ENCODE measurements around the gene CLTCL1.

Gene CLTCL1

DNA sequence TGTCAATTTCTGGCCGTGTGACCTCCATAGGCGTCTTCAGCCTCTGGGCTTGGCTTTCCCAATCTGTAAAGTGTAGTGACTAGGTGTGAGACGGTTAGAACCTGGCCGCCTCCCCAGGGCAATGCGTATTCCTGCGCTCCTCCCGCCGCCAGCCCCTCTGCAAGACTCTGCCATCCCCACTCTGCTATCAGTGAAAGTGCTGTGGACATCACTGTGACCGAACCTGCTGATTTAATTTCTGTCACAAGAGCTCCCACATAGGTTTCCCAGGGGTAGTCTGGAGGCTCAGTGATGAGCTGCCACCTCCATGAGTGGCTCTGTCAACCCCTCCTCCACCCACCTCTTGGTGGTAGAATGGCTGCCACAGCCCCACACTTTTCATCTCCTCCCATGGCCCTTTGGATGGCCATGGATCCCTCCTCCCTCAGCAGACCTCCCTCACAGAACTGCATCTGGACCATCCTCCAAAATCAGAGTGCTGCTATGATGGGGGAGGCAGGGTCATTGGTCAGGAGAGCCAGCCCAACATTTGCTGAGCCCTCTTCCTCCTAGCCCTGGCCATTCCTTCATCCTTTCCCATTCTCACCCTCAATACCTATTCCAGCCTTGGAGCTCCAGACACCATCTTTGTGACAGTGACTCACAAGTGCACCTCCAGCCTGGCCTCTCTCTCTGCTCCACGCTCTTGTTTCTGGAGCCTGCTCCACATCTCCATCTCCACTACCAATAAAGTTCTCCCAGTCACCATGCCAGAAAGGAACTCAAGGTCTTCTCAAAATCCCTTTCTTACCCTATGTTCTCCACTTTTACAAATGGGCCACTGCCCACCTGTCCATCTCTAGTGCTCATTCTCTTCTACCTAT, 140.0 kb downstream of the CLTCL1 start:
- no peak for DNase-seq (ENCODE audit: low read depth in 4 of 4, low spot score in 1 of 4)

DNA sequence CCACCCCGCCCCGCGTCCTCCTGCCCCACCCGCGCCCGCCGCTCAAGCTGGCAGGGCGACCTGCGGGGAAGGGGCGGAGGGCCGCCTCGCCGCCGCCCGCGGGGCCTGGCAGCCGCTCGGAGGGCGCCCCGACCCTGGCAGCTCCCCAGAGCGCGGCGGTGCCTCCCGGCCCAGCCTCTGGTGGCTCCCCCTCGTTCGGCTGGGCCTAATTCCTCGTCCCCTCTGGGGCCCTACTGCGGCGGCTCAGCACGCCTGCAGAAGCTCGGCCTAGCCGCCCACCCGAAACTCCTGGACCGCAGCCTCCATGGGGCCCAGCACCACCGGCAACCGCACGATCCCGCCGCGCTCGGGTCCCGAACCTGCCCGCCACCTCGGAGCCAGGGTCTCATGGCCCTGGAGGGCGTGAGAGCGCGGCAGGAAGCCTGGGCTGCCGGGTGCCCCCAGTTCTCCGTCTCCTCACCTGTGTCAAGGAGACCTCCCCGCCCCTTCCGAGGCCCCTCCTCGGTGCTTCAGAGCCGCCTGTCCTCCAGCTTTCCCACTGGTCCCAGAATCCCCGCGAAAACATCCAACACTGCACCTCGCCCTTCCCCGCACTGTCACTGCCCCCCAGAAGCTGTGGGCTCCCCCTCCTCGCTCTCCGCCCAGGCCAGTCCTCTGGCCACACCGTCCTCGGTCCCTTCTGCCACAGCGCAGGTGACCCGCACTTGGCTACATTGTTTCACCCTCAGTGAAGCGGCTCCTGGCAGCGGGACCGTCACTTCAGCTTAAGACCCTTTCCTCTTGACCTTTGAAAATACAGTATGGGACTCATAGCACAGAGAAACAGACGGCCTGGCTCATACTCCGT, 140.8 kb downstream of the CLTCL1 start:
- no peak for DNase-seq (ENCODE audit: low read depth in 4 of 4, low spot score in 1 of 4)

DNA sequence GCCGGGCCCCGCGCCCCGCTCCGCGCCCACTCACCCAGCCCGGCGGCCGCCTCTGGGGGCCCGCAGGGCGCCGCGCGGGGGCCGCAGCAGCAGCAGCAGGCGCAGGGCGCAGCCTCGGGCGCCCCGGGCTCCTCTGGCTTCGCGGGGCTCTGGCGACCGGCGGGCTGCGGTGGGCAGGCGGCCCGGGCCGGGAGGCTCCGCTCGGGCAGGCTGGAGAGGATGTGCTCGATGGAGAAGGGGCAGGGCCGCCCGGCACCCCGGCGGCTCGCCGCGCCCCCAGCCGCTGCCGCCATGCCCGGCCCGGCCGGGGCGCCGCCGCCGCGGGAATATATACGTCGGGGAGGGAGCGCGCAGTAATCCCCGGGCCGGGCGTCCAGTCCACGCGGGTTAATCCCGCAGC, 141.5 kb downstream of the CLTCL1 start, which contains the start of gene GSC2:
TSS of gene GSC2 (minus strand) at position 302 of the 400 bp plus-strand sequence. CDS start at position 293, 9 bp downstream.
- DNase-seq (ENCODE audit: low read depth in 4 of 4, low spot score in 1 of 4): no peak

DNA sequence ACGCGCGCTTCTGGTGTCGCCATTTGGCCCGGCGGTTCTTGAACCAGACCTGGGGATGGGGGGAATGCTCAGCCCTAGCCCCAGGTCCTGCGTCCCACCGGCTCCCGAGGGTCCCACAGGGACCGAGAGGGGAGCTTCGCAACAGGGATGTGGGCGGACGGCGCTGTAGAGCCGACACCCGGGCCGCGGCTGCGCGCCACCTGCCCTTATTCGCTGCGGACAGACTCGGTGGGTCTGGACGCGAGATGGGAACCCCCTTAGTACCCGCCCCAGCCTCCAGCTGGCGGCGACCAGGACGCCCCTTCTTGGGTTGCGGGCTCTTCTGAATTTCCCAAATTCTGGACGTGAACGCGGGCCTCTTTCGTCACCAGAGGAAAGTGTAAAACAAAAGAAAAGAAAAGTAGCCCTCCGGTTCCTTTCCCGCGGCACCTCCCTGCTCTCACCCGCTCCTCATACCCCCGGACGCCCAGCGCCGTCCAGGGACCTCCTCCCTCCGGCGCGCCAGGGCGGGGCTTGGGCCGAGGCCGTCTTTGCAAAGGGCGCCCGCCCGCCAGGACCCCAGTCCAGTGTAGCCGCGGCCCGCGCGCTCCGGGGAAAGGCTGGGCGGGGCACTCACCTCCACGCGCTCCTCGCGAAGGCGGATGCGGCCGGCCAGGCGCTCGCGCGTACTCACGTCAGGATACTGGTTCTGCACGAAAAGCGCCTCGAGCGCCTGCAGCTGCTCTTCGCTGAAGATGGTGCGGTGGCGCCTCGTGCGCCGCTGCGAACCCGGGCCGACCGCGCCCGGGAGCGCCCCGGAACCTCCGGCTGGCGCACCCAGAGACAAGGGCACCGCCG, 142.3 kb downstream of the CLTCL1 start:
- DNase-seq (ENCODE audit: low read depth in 4 of 4, low spot score in 1 of 4): no peak

DNA sequence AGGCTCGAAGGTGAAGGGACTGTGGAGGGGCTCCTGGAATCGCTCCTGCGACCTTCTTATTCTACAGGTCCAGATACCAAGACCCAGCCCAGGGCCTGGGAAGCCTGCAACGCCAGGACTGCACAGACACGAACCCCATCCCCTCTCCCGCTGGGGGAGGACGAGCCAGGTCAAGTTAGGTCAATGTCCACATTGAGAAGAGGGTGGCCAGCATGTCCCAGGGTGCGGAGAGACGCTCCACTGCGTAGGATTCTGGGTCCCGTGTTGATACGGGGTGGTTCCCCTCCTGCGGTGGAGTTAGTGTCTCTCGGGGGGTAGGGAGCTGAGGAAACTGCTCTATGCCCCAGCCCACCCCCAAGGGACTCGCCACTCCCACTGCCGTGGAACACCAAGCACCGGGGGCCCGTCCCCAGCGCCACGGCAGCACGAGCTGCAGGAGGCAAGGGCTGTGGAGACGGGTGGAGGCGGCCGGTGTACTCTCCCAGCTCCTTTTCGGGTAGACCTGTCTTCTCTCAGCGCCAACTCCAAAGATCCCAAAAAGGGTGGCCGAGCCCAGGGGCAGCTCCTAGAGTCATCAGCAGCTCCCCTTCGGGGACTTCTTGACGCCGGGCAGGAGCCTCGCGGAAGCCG, 143.0 kb downstream of the CLTCL1 start:
- no peak for DNase-seq (ENCODE audit: low read depth in 4 of 4, low spot score in 1 of 4)

DNA sequence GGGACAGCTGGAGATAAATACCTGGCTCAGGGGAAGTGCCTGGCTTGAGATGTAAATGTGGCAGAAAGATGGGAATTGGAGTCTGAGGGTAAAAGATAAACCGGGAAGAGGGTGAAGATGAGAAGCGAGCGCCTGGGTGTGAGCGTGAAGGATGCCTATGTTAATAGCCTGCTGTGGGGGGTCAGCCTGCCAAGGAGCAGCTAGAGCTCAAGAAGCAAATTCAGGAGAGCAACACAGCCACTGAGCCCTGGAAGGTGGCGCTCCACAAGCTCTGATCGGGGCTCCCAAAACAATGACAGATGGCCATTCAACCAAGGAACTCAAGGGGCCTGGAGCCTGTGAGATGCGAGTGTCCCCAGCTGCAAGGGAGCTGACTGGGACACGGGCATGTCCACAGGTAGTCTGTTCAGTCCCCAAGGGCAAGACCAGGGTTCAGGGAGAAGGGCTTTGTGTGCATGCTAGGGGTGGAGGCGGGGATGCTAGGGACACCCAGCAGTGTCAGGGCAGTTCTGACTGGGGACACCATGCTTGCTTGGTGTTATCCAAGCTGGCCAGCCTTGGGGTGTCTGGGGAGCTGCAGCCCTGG, 144.2 kb downstream of the CLTCL1 start:
- no peak for DNase-seq (ENCODE audit: low read depth in 4 of 4, low spot score in 1 of 4)

DNA sequence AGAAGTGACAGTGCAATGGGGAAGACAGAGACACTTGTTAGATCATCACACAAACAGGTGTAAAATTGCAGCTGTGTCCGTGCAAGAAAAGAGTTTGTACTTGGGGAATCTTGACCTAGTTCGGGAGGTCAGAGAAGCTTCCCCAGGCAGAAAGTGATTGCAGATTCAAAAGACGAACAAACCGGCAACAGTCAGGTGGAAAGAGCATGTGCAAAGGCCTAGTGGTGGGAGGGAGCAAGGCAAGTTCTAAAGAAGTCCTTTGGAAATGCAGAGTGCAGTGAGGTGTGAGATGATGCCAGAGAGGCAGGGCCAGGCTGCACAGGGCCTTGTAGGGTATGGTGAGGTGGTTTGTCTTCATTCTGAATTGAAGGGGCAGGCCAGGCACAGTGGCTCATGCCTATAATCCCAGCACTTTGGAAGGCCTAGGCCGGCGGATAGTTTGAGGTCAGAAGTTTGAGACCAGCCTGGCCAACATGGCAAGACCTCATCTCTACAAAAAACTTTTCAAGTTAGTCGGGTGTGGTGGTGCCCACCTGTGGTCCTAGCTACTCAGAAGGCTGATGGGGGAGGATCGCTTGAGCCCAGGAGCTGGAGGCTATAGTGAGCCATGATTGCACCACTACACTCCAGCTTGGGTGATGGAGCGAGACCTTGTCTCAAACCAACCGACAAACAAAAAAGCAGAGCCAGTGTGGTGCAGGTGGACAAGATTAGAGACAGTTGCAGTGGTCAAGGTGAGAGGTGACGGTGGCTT, 145.1 kb downstream of the CLTCL1 start:
- no peak for DNase-seq (ENCODE audit: low read depth in 4 of 4, low spot score in 1 of 4)

DNA sequence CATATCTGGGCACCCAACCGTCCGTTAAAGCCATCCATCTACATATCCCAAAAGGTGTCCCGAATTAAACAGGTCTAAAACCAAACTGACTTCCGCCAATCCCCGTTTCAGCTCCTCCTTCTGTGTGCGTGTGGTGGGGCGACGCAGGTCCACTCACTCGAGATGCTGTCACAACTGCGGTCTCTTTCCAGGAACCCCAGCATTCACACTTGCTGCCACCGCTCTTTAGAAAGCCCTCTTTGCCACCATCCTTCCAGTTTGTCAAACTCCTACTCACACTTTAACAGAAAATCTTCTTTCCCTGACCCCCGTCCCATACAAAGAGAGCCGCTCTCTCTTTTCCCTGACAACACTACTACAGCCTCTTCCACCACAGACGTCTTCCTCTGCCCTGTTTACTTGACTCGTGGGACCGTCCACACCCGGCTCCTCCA, 147.5 kb downstream of the CLTCL1 start:
- DNase-seq (ENCODE audit: low read depth in 4 of 4, low spot score in 1 of 4): no peak

DNA sequence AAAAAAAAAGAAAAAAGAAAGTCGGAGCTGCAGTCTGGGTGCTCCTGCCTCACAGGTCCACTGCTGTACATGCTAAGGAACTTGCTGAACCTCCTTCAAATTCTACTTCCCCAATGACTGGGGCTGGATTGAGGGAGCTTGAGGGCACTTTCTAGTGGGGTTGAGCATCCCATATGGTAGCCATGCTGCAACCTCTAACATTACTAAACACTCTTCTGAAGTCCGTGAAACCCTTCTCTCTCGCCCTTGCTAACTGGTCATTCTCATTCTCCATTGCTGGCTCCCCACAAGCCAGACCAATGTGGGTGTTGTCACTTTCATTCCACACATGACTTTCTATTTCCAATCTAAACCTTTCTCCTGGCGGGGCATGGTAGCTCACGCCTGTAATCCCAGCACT, 148.3 kb downstream of the CLTCL1 start:
- no peak for DNase-seq (ENCODE audit: low read depth in 4 of 4, low spot score in 1 of 4)

DNA sequence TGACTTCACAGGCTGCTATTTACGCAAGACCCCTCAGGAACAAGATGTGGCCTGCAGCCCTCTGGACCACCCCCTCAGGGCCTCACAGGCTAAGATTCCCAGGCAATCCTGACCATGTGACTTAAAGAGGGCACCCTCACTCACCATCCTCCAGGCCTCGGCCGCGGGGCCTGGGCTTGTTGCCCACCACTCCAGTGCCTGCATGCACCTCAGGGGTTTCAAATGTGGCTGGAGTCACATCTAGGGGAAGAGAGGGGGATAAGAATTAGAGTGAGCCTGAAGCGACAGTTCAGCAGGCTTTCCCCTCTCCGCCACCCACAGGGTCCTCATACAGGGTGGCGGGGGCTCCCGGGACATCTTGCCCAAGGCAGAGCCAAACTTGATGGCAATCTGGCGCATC, 149.1 kb downstream of the CLTCL1 start:
- DNase-seq (ENCODE audit: low read depth in 4 of 4, low spot score in 1 of 4): no peak

DNA sequence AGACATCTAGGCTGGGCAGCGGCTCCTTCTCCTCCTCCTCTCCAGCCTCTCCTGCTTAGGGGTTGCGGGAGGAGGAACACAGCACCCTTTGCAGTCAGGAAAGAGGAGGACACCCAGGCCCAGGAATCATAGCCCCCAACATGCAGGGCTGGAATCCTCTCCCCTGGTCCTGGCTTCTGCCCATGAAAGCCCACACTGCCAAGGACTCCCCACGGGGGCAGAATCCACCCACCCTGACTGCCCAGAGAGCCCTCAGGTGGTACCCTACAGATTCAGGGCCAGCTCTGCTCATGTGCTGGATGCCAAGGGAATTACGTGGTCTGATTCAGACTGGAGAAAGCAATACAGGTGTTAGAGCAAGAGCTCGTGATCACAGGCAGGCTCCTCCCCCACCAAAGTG, 151.5 kb downstream of the CLTCL1 start:
- DNase-seq (ENCODE audit: low read depth in 4 of 4, low spot score in 1 of 4): no peak

DNA sequence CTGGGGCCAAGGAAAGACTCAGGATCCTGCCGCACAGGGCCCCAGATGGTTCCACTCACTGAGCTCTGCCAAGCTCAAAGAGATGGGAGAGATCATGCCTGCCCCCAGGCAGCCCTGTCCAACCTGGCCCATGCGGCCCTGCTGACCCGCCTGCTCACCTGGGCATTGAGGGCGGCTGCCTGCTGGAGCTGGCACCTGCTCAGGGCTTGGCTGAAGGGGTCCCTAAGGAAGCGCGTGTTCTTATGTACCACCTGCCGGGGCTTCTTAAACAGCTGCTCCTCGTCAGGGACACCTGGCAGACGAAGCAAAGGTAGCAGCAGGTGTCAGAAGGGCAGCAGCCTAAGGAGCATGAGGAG, 152.5 kb downstream of the CLTCL1 start:
- no peak for DNase-seq (ENCODE audit: low read depth in 4 of 4, low spot score in 1 of 4)

DNA sequence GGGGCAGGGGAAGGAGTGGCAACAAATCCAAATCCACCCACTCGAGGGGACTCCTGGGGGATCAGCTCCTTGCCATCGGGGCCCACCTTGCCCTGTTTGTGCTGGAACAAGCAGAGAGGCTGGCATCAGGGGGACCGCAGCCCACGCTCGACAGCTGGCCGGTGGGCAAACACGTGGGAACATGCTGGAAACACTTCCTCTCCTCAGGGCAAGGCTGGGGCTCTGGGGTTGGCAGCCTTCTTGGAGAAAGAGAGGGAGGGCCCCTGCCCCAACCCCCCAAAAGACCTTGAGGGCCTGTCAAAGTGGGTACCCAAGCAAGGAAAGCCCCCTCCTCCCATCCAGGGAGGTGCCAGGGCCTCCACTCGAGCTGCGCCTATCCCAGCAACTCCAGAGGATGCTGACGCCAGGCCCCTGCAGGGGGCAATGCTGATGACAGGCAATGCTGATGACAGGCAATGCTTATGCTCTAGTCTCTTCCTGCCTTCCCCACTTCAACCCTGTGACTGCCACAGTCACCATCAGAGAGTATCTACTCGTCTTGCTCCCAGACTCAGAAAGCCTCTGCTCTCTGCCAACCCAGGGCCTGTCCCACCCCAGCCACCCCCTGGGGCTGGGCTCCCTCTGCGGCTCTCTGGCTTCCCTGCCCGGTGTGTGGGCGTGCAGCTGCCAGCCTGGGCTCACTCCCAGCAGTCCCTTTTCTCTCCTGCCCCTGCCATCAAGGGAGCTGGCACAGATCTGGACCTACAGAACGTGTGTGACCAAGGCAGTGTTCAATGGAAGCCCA, 153.1 kb downstream of the CLTCL1 start:
- DNase-seq (ENCODE audit: low read depth in 4 of 4, low spot score in 1 of 4): no peak

DNA sequence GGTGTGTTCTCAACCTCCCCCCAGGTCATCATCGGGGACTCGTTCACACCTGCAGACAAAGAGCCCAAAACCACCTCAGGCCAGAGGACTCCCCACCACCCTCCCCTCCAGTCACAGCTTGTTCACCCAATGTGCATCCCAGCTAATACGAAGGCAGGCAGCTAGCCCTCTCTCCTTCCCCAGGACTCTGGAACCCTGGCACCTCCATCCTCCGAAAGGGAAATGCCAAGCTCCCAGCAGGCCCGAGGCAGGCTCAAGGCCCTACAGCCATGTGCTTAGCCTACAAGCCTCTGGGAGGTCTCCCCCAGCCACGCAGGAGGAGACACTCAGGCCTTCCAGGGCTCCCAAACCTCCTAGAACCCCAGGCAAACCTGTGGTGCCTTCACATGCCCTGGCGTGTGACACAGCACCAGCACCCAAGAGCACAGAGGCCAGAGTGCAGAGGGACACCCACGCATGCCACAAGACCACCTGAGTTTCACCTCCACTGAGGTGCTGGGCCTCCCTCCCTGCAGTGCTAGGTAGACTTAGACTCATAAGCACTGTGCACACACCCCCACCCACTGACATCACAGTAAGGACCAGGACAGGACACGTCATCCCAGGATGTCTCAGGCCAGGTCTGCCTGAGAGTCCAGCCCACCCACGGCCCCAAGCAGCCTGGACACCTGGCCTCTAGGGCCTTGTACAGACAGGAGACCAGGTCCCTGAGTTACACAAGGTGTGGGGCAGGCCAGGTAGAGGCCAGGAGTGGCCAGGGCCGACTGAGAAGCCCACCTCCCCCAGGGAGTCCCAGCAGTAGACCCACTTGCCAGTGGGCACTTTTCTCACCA, 153.9 kb downstream of the CLTCL1 start:
- DNase-seq (ENCODE audit: low read depth in 4 of 4, low spot score in 1 of 4): no peak

DNA sequence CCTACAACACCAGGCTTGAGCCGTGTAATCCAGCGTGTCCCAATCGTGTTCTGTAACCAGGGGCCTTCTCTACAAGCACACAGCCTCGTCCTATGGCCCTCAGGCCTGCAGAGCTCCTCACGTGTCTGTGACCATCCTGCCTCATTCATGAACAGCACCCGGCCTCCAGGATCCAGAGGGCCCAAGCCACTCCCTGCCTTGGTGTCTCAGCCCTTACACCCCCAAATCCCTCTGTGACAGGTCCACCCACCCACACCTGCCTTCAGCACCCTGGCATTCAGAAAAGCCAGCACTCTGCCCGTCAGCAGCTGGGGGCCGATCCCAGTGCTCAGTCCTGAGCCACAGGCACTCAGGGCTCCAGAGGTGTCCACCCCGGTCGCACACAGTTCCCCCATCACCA, 154.6 kb downstream of the CLTCL1 start:
- DNase-seq (ENCODE audit: low read depth in 4 of 4, low spot score in 1 of 4): no peak

DNA sequence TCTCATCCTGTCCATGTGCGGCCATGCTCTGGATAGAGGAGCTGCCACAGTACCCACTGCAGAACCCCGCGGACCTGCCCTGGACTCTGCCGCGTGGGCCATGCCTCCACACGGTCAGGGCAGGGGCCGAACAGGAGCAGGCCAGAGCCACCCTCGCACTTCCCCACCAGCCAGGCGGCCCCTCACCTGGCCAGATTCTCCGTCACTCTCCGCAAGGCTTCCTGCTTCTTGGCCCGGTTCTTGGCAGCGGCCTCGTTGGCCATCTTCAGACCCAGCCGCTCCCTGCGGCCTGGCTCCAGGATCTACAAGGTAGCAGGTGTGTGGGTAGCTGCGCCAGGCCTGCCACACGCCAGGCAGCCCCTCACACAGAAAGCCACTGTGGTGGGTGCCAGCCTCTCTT, 156.6 kb downstream of the CLTCL1 start:
- DNase-seq (ENCODE audit: low read depth in 4 of 4, low spot score in 1 of 4): no peak

DNA sequence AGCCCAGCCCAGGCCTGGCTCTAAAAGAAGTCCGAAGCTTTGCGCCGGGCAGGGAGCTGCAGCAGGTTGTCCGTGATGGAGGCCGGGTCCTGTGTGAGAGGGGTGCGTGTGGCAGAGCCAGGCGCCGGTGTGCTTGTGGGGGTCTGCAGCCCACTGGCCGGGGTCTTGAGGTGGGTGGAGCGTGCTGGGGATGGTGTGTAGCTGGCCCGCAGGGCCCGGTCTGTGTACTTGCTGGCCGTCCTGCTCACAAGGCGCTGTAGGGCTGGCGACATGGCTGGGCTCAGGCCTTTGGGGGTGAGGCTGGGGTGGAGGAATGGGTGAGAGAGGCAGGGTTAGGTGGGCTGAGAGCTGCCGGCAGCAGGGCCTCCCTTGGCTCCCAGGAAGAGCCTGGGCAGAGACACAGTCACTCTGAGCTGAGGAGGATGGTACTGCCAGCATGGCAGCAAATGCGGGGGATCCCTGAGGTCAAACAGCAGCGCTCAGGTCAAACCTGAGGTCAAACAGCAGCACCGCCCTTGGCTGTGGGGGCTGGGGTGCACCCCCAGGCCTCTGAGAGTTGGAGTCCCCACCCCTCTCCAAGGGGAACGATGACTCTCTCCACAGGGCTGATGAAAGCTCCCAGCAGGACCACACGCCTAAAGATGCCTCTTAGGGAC, 157.2 kb downstream of the CLTCL1 start:
- DNase-seq (ENCODE audit: low read depth in 4 of 4, low spot score in 1 of 4): no peak

DNA sequence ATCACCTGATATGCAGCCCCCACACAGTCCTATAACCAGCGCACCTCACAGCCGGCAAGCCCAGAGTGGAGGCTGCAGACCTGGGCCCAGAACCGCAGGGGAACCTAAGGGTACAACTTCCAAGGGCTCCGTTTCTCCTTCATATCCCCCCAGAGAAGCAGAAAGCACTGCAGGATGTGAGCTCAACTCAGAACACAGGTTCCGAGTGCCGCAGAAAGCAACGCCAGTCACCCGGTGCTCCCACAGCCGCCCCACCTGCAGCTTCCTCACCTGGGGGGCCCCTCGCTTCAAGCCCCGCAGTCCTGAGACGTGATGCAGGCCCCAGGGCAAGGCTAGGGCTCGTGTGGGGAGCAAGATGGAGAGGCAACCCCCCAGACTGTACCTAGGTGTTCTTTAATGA, 158.0 kb downstream of the CLTCL1 start:
- no peak for DNase-seq (ENCODE audit: low read depth in 4 of 4, low spot score in 1 of 4)
